GM21360 (cell line): ENCODE data around the gene CDKL4.
"Not testable (repeated sequence)": the region's sequence is repeated elsewhere in the genome, so short reads cannot be mapped to it uniquely, and the experiment has no call there.

Experiments
- ATAC-seq: cut with Tn5 transposase; IDR thresholded peaks from one replicate; pipeline ENCODE4 v1.9.1; 2021; ENCODE audit warnings: mild to moderate bottlenecking, moderate library complexity; ENCODE audit not compliant: unreplicated experiment

The CDKL4 gene

GRCh38 chr2:39234754-39235153 lies 9.0 kb downstream of the CDKL4 start:
- ATAC-seq: no peak

GRCh38 chr2:39232141-39232540 lies 11.6 kb downstream of the CDKL4 start:
- no peak for ATAC-seq

GRCh38 chr2:39228413-39229209 lies 15.2 kb downstream of the CDKL4 start:
- ATAC-seq: no peak

- ATAC-seq: peak; percentile 67
These were observed 15.9 kb downstream of the CDKL4 start for GRCh38 chr2:39227628-39228412.

- ATAC-seq: no peak
These were observed 18.2 kb downstream of the CDKL4 start for GRCh38 chr2:39225567-39225966.

GRCh38 chr2:39223909-39224308 lies 19.9 kb downstream of the CDKL4 start:
- no peak for ATAC-seq

GRCh38 chr2:39221459-39221858 lies 22.3 kb downstream of the CDKL4 start:
- ATAC-seq: no peak

- ATAC-seq: no peak
These were observed 23.6 kb downstream of the CDKL4 start for GRCh38 chr2:39220136-39220535.

- ATAC-seq: no peak
These were observed 25.4 kb downstream of the CDKL4 start for GRCh38 chr2:39218391-39218790.

- ATAC-seq: no peak
These were observed 26.6 kb downstream of the CDKL4 start for GRCh38 chr2:39217192-39217550.

- ATAC-seq: no peak
These were observed 27.2 kb downstream of the CDKL4 start for GRCh38 chr2:39216346-39217191.

GRCh38 chr2:39215545-39215944 lies 28.2 kb downstream of the CDKL4 start:
- no peak for ATAC-seq

- no peak for ATAC-seq
These were observed 30.8 kb downstream of the CDKL4 start for GRCh38 chr2:39213015-39213414.

- ATAC-seq: no peak
These were observed 32.9 kb downstream of the CDKL4 start for GRCh38 chr2:39210846-39211245.

- ATAC-seq: no peak
These were observed 40.4 kb downstream of the CDKL4 start for GRCh38 chr2:39203382-39203781.

GRCh38 chr2:39202639-39203369 lies 41.0 kb downstream of the CDKL4 start:
- ATAC-seq: no peak

GRCh38 chr2:39197003-39197402 lies 46.8 kb downstream of the CDKL4 start:
- not testable (repeated sequence) for ATAC-seq

GRCh38 chr2:39194686-39195085 lies 49.1 kb downstream of the CDKL4 start:
- ATAC-seq: no peak

GRCh38 chr2:39188960-39189494 lies 54.7 kb downstream of the CDKL4 start:
- ATAC-seq: no peak

GRCh38 chr2:39183673-39184072 lies 60.1 kb downstream of the CDKL4 start:
- ATAC-seq: no peak
